ENCODE measurements around the gene C6orf120. TPM values are rescaled to one million over a fixed set of nuclear protein-coding genes. Genes with fewer than 3 reads are reported as not detected.
A peak's percentile ranks its signal among the peaks of the same experiment; 100 is the strongest.

The C6orf120 gene
- total RNA-seq, 1 experiment from 2014 or later, result 31.5 TPM

DNA sequence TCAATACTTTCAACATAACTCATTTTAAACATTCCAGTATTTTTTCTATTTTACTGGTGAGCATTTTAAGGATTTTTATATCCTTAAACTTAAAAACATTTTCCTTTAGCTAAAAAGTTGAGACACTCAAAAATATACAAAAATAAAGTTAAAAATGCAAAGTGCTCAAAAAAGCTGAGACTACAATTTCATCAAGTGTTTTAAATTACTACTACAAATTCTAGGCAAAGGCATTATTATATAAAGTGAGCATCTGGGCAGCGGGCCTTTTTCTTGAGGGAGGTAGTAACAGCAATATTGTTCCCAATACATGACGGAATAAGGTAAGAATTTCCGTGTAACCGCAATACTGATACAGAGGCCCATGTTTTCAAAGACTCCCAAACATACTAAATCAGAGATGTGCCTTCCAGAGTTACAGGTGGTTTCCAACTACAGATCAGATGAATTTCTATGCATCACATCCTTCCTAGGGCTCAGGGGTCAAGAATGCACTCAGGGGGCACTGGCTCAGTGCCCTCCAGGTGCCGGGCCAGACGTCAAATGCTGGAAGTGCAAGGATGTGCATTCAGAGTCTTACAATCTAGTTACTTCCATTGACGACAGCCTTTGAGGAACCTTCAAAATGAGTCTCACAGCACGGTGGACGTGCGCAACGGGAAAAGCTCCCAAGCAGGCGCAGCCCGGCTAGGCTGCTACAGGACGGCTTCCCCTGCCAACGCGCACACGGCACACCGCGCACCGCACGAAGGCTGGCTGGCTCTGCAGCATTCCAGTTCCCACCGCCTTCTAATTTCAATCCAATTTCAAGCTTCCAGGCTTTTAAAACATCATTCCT is 20.7 kb downstream of the C6orf120 start:
- intact Hi-C loops (cut with micrococcal nuclease; ENCODE audit: unreplicated experiment), result no loop called here
- Histone ChIP-seq H3K36me3 (ENCODE audit: control insufficient read depth, insufficient read depth, low read length) (peaks cover 4% of the 10 kb centered on the region), H3K4me1 (ENCODE audit: control insufficient read depth, insufficient read depth, low read length) (peaks cover 36% of the 10 kb centered on the region), H3K27me3 (ENCODE audit: control insufficient read depth, insufficient read depth, low read length) (no peaks in the 10 kb centered on the region), H3K4me3 (ENCODE audit: low read depth in 2 of 2, low read length in 2 of 2) (peak overlapping the region; percentile 76 to 89), H3K9me3 (ENCODE audit: control insufficient read depth, insufficient read depth, low read depth, low read length) (no peaks in the 10 kb centered on the region), H3K27ac (ENCODE audit: low read length) (peak overlapping the region; percentile 90)
- TSS peak; percentile 73 for BruUV-seq (replicated peaks)
- ChIA-PET CTCF (no interaction called here), POLR2A (interaction anchor here (0.6 to 1.1 kb wide), 2 partner anchors 21 to 304 kb away, joined by 3 to 5 read pairs; partner anchors contain the start of genes C6orf120 and WDR27)
- no peak for DNase-seq (ENCODE audit: low read depth, low spot score)
- in situ Hi-C loops (cut with HindIII; ENCODE audit: low pct_unique_long_range_greater_than_20kb, low sequenced_read_pairs), result no loop called here
- peak; percentile 51 for ATAC-seq
- TF ChIP-seq TCF7L2 (IDR thresholded peaks at IDR 0.05; ENCODE audit: low read depth, low read length) (no peak), SIN3A (IDR thresholded peaks at IDR 0.05; ENCODE audit: borderline replicate concordance, insufficient read depth, low read depth, low read length) (peak; percentile 61; the same call in 1 of the 2 replicates)
- TF ChIP-seq, protein P1, sequence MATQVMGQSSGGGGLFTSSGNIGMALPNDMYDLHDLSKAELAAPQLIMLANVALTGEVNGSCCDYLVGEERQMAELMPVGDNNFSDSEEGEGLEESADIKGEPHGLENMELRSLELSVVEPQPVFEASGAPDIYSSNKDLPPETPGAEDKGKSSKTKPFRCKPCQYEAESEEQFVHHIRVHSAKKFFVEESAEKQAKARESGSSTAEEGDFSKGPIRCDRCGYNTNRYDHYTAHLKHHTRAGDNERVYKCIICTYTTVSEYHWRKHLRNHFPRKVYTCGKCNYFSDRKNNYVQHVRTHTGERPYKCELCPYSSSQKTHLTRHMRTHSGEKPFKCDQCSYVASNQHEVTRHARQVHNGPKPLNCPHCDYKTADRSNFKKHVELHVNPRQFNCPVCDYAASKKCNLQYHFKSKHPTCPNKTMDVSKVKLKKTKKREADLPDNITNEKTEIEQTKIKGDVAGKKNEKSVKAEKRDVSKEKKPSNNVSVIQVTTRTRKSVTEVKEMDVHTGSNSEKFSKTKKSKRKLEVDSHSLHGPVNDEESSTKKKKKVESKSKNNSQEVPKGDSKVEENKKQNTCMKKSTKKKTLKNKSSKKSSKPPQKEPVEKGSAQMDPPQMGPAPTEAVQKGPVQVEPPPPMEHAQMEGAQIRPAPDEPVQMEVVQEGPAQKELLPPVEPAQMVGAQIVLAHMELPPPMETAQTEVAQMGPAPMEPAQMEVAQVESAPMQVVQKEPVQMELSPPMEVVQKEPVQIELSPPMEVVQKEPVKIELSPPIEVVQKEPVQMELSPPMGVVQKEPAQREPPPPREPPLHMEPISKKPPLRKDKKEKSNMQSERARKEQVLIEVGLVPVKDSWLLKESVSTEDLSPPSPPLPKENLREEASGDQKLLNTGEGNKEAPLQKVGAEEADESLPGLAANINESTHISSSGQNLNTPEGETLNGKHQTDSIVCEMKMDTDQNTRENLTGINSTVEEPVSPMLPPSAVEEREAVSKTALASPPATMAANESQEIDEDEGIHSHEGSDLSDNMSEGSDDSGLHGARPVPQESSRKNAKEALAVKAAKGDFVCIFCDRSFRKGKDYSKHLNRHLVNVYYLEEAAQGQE (IDR thresholded peaks at IDR 0.05; ENCODE audit: insufficient read depth in 1 of 2, low read depth in 2 of 2, low read length in 1 of 2), result no peak

DNA sequence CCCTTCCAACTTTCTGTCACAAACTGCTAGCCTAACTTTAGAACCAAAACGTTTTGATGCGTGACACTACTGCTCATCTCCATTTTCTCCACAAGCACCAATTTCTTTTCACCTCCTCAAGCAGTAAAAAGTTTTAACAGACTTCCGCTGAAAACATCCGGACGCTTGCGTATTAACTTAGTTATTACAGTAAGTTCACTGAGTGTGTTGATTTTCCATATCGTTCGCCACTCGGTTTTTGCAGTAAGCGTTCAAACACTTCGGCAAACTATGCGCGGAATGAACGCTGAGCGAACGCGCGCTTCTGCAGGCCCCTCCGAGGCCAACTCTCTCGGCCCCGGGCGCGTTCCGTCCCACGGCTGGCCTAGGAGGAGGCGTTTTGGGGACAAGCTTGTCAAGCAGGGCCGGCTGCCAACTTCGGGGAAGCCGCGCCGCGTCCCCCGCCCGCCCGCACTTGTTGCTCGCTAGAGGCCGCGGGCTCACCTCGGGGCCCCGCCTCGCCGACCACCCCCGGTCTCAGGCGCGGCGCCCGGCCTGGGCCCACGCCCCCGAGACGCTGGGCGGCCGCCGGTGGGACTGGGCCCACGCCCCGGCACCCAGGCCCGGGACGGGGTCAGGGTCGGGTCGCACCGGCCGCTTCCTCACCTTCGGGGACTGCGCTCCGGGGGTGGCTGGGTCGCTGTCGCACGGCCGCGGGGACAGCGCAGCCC is 21.4 kb downstream of the C6orf120 start:
- no TSS peak for BruUV-seq (replicated peaks)
- POLR2A ChIA-PET, result interaction anchor here (0.6 kb wide), 1 partner anchor 305 kb away, joined by 3 read pairs; no protein-coding TSS in a partner anchor
- in situ Hi-C loops (cut with HindIII; ENCODE audit: low pct_unique_long_range_greater_than_20kb, low sequenced_read_pairs), result no loop called here
- no peaks in the 10 kb centered on the region for H3K27me3 ChIP-seq (ENCODE audit: control insufficient read depth, insufficient read depth, low read length)
- CTCF ChIA-PET, result no interaction called here
- DNase-seq (ENCODE audit: low read depth, low spot score) (no peak), ATAC-seq (peak; percentile 49)
- TF ChIP-seq SIN3A (IDR thresholded peaks at IDR 0.05; ENCODE audit: borderline replicate concordance, insufficient read depth, low read depth, low read length), result peak; percentile 38; the same call in 1 of the 2 replicates
- TF ChIP-seq, protein P2, sequence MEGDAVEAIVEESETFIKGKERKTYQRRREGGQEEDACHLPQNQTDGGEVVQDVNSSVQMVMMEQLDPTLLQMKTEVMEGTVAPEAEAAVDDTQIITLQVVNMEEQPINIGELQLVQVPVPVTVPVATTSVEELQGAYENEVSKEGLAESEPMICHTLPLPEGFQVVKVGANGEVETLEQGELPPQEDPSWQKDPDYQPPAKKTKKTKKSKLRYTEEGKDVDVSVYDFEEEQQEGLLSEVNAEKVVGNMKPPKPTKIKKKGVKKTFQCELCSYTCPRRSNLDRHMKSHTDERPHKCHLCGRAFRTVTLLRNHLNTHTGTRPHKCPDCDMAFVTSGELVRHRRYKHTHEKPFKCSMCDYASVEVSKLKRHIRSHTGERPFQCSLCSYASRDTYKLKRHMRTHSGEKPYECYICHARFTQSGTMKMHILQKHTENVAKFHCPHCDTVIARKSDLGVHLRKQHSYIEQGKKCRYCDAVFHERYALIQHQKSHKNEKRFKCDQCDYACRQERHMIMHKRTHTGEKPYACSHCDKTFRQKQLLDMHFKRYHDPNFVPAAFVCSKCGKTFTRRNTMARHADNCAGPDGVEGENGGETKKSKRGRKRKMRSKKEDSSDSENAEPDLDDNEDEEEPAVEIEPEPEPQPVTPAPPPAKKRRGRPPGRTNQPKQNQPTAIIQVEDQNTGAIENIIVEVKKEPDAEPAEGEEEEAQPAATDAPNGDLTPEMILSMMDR (IDR thresholded peaks at IDR 0.05), result no peak
- no peaks in the 10 kb centered on the region for H3K9me3 ChIP-seq (ENCODE audit: control insufficient read depth, insufficient read depth, low read depth, low read length)
- peak overlapping the region; percentile 90 for H3K27ac ChIP-seq (ENCODE audit: low read length)
- no peaks in the 10 kb centered on the region for H3K36me3 ChIP-seq (ENCODE audit: control insufficient read depth, insufficient read depth, low read length)
- intact Hi-C loops (cut with micrococcal nuclease; ENCODE audit: unreplicated experiment), result no loop called here
- H3K4me1 ChIP-seq (ENCODE audit: control insufficient read depth, insufficient read depth, low read length), result peaks cover 36% of the 10 kb centered on the region
- peak overlapping the region; percentile 76 to 89 for H3K4me3 ChIP-seq (ENCODE audit: low read depth in 2 of 2, low read length in 2 of 2)

Measured in Panc1 (cell line).